Left renal pelvis (tissue), 4 donors: ENCODE results near the gene CDY1B. TPM values are rescaled to one million over a fixed set of nuclear protein-coding genes. Genes with fewer than 3 reads are reported as not detected.
"Not testable (repeated sequence)": the region's sequence is repeated elsewhere in the genome, so short reads cannot be mapped to it uniquely, and the experiment has no call there.

ENCODE experiments used
- DNase-seq, 4 donors: peaks; one replicate each; pipeline ENCODE4 v3.0.0-alpha.2; 2013; ENCODE audit warnings: low read depth in 4 of 4, low spot score in 3 of 4
- polyA plus RNA-seq, 4 donors: library from polyadenylated mRNA; unstranded; fragments of 120-200 nt; gene quantifications; one replicate each; pipeline ENCODE4 v1.2.1, GENCODE V29; 2013; ENCODE audit not compliant: insufficient read length in 4 of 4

CDY1B gene
- polyA plus RNA-seq = not detected

GRCh38 chrY:24047919-24048318 lies at the start of gene CDY1B:
CDY1B (minus strand) TSS chrY:24048019; CDS start chrY:24047688, 331 bp downstream.
- DNase-seq = not testable (repeated sequence)

GRCh38 chrY:24049525-24049924 lies 1.7 kb upstream of the CDY1B start:
- DNase-seq = not testable (repeated sequence)

GRCh38 chrY:24043209-24043608 lies 4.6 kb downstream of the CDY1B start:
- not testable (repeated sequence) for DNase-seq

GRCh38 chrY:24039008-24039718 lies 8.7 kb downstream of the CDY1B start:
- not testable (repeated sequence) for DNase-seq

- not testable (repeated sequence) for DNase-seq
Observed at GRCh38 chrY:24026212-24027103, 21.4 kb downstream of the CDY1B start.
